ENCODE measurements around the gene ATG16L2.

GRCh38 chr11:72816404-72816990 is 2.3 kb downstream of the ATG16L2 start:
- no peak for TF ChIP-seq CTCF (IDR thresholded peaks at IDR 0.05; ENCODE audit: low read depth, low read length, missing input control)
- TF ChIP-seq GABPA (IDR thresholded peaks at IDR 0.05 in 1 of 2, conservative IDR thresholded peaks at IDR 0.05 in 1 of 2) = no peak
- no peak for TF ChIP-seq MAX (IDR thresholded peaks at IDR 0.05)
- TF ChIP-seq SP1 (IDR thresholded peaks at IDR 0.05) = no peak
- no peak for TF ChIP-seq TAF1 (conservative IDR thresholded peaks at IDR 0.05)
- TF ChIP-seq REST (IDR thresholded peaks at IDR 0.05) = no peak
- TF ChIP-seq JUND (IDR thresholded peaks at IDR 0.05) = no peak
- TF ChIP-seq RXRA (IDR thresholded peaks at IDR 0.05) = no peak
- no peak for TF ChIP-seq YY1 (IDR thresholded peaks at IDR 0.05)
- no peak for TF ChIP-seq EGR1 (IDR thresholded peaks at IDR 0.05; ENCODE audit: low read depth in 2 of 2)
- TF ChIP-seq RAD21 (IDR thresholded peaks at IDR 0.05) = no peak
- TF ChIP-seq FOXA2 (IDR thresholded peaks at IDR 0.05) = no peak

All from liver (tissue), 3 donors.